Activated CD8-positive, alpha-beta memory T cell treated with anti-CD3 and anti-CD28 coated beads, Interleukin-2, amount 50 U/mL, for 1 hour (primary cell): ENCODE data around the gene TMEM163.
"Not testable (repeated sequence)": the region's sequence is repeated elsewhere in the genome, so short reads cannot be mapped to it uniquely, and the experiment has no call there.

Source experiments
- DNase-seq: peaks from one replicate; pipeline ENCODE4 v3.0.0-alpha.2; 2020; ENCODE audit errors: extremely low read depth

TMEM163 gene

GRCh38 chr2:134527381-134527780 lies 191.4 kb downstream of the TMEM163 start:
- DNase-seq = no peak

DNA sequence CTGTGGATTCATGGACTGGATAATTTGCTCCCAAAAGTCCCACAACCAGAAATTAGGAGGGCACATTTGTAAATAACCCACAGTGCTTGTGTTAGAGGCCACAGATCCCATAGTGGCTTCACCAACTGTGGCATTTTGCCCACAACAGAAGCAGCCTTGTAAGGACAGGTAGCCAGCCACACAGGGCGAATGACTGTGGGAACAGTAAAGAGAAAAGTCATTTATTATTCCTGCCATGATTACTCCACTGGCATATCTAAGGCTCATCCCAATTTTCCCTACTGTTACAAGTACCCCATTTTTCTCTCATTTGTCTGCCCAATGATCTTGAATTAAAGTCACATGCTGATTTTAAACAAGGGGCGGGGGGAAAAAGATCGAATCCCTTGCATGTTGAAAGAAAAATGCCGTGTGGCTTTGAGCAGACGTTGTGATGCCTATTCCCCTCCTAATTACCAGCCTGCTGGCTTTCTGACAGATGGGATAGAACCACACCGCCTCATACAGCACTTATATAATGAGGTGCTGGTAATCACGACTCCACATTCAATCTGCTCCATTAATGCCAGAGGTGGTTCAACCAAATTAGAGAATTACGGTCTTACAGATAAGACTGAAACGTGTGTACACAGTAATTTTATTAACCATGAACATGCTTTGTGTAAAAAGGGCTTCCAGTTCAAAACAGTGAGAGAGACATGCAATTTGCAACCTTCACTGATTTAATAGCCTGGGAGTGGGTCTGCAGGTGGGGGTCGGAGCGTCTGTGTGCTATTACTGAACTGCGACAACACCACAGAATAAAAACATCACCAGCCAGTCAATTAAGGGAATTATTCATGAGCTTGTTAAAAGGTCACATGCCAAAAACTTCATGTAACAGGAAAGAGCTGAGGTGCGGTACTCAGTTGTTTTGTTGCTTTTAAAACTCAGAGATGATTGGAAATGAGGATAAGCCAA lies 196.0 kb downstream of the TMEM163 start:
- no peak for DNase-seq

GRCh38 chr2:134518101-134518500 lies 200.7 kb downstream of the TMEM163 start:
- no peak for DNase-seq

DNA sequence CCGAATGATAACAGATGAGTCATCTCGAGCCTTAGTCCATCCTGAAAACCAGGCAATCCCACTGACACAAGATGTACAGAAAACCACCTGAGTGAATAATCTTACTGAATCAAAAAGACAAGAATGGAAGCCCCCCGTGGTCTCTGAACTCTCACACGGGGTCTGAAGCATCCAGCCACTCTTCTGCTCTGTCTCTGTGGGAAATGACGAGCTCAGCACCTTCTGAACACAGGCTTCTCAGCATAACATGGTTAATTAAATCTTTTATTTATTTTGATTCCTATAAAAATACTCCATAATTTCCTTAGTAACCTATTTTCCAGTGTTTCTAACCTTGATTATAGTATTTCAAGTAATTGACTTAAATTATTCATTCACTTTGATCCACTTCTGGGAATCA lies 203.7 kb downstream of the TMEM163 start:
- DNase-seq = no peak

- DNase-seq = no peak
Observed at GRCh38 chr2:134513465-134513804, 205.4 kb downstream of the TMEM163 start.

GRCh38 chr2:134512734-134513464 lies 205.9 kb downstream of the TMEM163 start:
- no peak for DNase-seq

DNA sequence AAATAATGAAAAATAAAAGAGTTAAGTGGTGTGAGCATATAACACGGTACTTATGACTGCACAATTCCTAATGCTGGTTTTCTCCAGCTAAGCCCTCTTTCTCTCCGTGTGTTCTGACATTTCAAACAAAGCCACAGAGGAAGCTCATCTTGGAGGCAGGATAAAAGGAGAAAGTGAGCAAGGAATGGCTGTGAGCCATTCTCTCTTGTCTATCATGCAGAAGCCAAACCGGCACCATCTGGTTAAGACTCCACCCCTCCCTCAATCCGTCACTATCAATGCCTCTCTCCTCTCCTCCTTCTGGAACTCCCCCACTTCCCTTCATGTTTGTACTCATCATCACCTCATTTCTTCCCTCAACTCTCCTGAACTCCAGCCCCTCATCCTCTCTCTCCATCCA lies 210.4 kb downstream of the TMEM163 start:
- DNase-seq = no peak

- no peak for DNase-seq
Observed at GRCh38 chr2:134507697-134508096, 211.1 kb downstream of the TMEM163 start.

DNA sequence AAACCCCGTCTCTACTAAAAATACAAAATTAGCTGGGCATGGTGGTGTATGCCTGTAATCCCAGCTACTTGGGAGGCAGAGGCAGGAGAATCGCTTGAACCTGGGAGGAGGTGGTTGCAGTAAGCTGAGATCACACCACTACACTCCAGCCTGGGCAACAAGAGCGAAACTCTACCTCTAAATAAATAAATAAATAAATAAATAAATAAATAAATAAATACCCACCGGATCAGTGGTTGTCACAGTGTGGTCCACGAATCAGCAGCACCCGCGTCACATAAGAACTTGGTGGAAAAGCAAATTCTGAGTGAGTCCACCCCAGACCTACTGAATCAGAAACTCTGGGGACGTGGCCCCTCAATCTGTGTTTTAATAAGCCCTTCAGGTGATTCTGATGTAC lies 211.6 kb downstream of the TMEM163 start:
- not testable (repeated sequence) for DNase-seq

DNA sequence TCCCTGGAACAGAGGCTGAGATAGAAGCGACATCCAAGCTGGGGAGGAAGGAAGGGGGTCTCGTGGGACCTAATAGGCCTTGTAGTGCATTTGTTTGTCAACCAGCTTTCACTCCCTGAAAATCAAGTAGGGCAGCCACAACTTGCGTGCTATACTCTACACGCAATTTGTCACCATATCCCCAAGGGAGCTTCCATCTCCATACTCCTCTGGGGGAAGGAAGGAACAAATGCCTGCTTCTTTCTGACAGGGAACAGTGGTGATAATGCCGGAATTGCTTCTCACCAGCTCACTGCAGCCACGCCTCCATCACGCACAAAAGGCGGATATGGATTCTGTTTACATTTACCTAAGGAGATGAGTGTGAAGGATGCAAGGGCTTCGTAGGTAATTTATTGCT lies 213.4 kb downstream of the TMEM163 start:
- no peak for DNase-seq

DNA sequence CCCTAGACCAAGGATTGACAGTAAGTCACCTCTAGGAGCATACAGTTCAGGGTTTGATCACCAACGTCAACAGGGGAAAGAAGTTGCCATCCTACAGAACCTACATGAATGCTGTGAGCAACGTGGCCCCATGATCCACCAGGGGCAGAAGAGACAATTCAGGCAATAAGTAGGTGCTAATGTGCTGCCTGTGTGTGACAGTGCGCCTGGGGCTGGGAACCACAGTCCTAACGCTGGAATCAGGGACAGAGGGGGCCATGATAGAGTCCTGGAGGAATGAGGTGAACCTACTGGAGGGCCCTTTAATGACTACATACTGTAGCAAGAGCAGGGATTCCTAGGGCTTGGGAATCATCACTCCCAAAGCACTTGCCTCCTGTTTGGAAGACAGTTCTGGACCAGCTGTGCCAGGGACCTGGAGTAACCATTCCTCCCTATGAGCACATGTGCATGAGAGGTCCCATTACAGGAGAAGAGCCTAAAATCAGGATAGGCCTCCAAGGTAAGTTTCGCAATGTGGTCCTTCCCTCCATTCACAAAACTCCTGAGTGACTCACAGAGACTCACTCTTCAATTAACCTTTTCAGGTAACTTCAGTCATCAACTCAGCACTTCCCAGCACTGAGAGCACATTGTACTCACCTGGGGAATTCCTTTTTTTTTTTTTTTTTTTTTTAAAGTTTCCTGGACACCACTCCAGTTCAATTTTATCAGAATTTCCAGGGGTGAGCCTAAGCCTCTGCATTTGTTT lies 214.0 kb downstream of the TMEM163 start:
- DNase-seq = no peak

- no peak for DNase-seq
Observed at GRCh38 chr2:134502104-134502503, 216.7 kb downstream of the TMEM163 start.

GRCh38 chr2:134501476-134502091 lies 217.2 kb downstream of the TMEM163 start:
- DNase-seq = no peak

DNA sequence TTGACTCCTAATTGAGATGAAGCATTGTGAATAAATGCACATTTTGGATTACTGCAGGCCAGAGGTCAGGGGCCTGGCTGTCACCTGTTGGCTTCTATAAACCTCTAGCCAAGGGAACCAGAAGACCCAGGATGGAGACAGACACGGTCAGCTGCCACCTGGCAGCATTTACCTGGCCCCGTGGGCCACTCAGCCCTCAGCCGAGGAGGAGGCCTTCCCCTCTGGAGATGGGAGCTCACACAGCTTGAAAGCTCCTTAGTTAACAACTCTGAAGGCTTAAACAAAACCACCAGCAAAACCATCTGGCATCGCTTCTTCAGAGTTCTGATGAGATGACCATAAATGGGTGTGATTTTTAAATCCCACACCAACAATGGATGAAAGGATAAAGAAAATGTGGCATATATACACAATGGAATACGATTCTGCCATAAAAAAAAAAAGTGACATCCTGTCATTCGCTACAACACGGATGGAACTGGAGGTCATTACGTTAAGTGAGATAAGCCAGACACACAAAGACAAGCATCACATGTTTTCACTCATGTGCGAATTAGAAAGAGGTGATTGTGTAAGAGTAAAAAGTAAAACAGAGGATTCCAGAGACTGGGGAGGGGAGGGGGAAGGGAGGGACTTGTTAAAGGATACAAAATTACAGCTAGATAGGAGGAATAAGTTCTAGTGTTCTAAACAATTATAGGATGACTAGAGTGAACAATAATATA lies 218.4 kb downstream of the TMEM163 start:
- DNase-seq = no peak

DNA sequence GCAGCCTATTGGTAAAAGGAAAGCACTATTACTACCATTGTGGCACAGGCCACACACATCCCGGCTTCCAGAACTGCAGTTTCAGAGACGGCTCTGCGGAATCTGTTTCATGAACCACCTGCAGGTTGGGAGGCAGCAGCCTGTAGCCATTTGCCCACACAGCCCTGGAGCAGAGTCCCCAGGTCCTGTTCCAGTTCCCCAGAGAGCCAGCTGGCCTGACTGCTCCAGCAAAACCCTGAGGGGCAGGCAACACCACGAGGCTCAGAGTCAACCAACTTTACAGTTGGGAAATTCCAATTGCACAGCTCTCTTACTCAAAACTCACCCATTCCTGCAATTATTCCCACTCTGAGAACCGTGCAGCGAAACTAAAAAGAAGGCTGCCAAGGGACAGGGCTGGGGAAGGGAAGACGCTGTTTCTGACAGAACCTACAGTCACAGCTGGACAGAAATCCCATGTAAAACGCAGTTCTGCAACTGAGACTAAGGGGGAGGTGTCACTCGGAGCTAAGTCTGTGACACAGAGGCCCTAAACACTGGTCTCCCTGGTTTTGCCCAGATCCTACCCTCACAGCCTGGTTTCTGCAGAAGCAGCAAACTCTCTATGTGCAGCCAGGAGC lies 219.4 kb downstream of the TMEM163 start:
- no peak for DNase-seq

DNA sequence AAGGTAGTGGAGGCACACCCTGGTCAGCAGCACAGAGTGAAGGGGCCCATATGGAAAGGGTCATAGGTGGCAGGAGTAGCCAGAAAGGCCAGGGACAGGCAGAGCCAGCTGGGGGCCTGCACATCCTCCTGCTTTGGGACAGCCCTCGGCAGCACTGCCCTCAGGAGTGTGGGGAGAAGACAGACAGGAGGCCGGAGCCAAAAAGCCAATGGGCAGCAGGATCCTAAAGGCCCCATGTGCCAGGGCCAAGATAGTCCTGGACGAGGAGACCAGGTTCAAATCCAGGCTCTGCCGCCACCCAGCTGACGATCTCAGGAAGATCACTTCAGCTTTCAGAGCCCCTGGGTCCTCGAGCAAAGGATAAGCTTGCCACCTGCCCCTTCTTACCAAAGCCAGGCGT lies 220.1 kb downstream of the TMEM163 start:
- DNase-seq = no peak

DNA sequence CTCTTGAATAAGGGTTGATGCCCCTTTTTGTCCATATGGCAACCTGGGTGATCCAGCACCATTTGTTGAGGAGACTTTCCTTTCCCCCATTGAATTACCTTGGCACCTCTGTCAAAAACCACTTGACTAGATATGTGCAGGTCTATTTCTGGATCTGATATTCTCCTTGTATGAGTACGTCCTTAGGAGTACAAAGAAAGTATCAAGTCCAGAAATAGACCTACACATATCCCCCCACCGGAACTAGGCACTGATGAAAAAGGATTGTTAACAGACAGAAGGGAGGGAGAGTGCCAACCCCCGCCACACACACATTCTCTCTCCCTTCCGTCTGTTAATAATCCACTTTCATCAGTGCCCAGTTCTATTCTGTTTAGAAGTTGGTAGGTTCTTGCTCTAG lies 225.0 kb downstream of the TMEM163 start:
- DNase-seq = no peak

- DNase-seq = no peak
Observed at GRCh38 chr2:134491771-134492441, 226.9 kb downstream of the TMEM163 start.

DNA sequence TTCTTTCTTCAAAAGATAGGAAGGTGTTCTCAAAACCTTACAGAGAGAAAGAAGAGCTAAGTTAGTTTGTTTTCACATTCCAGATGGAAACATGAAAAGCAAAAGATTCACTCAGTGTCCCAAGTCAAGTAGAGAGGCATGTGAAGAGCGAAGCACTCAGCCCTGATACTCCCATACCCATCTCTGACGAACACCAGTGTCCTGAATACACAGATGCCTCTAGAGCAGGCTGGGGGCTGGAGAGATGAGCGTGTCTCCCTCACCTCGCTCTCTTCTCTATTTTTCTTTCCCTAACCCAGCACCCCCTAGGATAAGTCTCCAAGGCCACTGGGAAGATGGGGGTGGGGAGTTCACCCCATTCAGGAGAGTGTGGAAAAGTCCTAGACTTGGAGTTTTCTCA lies 227.8 kb downstream of the TMEM163 start:
- DNase-seq = no peak

GRCh38 chr2:134490559-134490958 lies 228.2 kb downstream of the TMEM163 start:
- DNase-seq = no peak
